Lower leg skin (tissue), 3 donors: Measurements from ENCODE around the gene ZNF600.
"Not testable (repeated sequence)": the region's sequence is repeated elsewhere in the genome, so short reads cannot be mapped to it uniquely, and the experiment has no call there.

Experiments
- CTCF ChIP-seq, 3 donors: fragments of 450-650 bp; IDR thresholded peaks; one replicate each; pipeline ENCODE4 v1.5.1; 2016; ENCODE audit warnings: antibody characterized with exemption in 3 of 3, mild to moderate bottlenecking in 3 of 3, moderate library complexity in 2 of 3
- POLR2A ChIP-seq, 2 donors: fragments of 450-650 bp; IDR thresholded peaks; one replicate each; pipeline ENCODE4 v1.6.1; 2016 to 2017; ENCODE audit warnings: antibody characterized with exemption in 2 of 2, mild to moderate bottlenecking in 1 of 2, moderate library complexity in 1 of 2

- TF ChIP-seq CTCF, POLR2A (IDR thresholded peaks at IDR 0.05): not testable (repeated sequence)
These were observed 3.7 kb downstream of the ZNF600 start for GRCh38 chr19:52782864-52783263.
